HK-2 (cell line): ENCODE results near the gene SLC46A1.

Experiments
- DNase-seq: peaks from one replicate; pipeline ENCODE4 v3.0.0-alpha.2; 2018; ENCODE audit not compliant: unreplicated experiment

Gene SLC46A1

DNA sequence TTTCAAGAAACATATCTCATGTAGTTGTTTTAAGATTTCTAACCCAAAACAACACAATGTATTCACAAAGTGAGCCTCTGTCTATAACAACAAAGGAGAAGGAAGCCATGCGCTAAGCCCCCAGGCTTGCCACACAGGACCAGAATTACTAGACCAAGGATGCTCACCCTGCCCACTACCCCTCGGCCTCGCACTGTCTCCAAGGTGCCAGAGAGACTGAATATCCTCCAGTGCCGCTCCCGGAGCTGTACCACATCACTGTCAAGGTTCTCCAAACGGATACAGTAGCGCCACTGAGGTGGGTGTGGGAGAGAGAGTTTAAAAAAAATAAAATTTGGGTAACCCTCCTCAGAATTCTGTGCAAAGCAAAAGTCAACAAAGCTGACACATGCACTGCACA is 55.7 kb downstream of the SLC46A1 start:
- DNase-seq = no peak

DNA sequence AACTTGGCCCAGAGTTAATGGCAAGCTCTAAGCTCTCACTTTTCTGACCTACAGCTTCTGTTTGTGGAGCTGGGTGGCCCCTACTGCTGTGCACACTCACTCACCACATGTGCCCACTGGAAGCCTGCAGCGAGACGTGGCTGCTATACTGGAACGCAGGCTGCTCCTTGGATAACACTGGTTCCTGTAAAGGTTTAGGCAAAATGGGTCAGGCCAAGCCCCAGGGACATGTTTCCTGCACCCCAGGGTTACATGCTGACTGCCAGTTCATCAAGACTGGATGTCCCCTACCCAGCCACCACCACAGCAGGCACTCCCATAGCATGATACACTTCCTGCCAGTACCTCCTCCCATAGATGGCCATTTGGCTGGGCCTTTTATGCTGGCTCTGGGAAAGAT is 57.0 kb downstream of the SLC46A1 start:
- DNase-seq = no peak

DNA sequence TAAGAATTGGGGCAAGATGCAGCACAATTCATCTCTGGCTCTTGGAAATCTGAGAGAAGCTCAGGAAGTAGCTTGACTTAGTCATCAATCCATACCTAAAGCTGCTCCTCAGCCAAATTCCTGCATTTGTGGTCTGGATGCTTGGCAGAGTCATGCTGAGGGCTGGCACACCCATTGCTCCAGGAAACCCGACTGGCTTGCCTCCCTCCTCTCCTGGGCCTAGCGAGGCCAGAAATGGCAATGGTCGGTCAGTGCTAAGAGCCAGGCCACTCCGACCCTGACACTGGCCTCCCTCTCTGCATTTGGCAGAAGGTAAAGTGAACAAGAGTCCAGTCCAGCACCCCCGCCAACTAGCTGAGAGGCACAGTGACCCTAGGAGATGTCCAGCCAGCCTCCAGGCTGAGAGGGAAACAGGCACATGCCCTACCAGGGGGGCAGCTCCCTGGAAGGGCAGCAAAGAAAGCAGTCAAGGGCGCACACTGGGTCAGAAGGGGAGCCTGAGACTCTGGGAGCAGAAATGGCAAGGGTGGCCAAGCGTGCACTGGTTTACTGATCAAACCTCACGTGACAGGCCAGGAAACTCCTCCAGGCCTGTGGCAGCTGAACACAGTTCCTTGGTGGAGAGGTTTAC is 58.6 kb downstream of the SLC46A1 start:
- DNase-seq = peak; percentile 81

DNA sequence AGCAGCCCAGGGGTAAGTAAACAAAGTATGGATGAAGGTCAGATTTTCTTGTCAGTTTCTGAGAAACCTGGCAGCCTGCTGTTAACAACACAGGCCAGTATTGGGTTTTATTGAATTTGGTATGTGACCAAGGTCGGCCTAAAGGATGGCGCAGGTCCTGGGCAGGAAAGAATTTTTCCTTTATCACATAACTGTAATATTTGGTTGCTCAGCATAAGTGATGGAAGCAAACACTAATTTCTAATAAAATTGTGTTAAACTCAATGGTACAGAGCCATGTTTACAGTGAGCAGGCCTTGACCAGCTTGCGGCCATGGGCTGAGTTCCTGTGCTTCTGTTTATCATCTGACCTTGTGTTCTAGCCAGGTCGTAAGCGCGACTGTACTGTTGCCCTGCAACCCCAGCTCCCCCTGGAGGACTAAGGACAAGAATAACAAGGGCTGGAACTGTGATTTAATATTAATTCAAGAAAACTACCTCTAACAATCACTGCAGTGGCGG is 59.2 kb downstream of the SLC46A1 start:
- DNase-seq = no peak

DNA sequence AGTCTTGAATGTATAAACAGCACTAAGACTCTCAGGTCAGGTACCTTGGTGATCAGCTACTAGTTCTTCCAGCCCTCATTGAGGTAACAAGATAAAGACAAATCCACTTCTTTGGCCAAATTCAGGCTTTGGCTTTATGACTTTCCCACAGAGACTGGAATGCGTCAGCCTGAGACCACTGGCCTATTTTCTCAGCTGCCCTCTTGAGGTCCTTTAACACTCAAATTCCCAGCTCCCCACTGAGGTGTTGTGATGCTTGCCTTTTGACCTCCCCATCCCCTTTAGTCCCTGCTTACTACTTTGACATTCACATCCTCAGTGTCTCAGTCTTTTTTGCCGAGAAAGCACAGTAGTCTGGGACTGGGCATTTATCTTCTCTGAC is 59.8 kb downstream of the SLC46A1 start:
- no peak for DNase-seq

DNA sequence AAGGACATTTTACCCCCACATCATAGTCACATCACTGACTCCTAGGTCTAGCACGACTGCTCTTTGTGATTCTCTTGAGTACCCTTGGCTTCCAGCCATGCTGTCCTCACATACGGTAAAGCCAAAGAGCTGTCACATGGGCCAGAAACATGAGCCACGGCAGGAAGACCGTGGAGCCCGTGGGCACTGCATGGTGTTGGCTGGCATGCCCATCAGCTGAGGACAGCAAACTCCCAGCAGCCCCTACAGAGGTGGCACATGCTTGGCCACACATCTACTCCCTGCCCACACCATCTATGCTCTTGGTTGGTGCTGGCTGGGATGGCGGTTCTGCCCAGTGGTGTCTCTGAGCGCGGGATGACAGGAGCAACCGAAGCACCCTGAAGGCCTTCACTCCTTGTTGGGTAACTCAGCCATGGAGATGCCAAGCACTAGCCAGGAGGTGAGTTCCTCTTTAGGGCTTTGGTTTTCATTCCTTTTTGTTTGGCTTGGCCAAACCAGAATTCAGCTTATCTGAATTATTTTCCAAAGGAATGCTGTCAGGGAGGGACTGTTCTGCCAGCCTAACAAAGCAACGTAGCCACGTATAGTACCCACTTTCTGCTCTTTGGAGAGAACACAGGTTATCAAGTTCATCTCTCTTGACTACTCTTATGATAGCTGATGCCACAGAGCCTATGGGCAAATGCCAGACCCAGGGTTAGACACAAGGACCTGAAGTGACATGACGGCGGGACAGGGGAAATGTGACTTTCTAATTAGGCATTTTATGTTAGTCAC is 60.4 kb downstream of the SLC46A1 start:
- no peak for DNase-seq
